ENCODE results near the gene CCDC88C. TPM values are rescaled to one million over a fixed set of nuclear protein-coding genes. Genes with fewer than 3 reads are reported as not detected.

The CCDC88C gene
- total and polyA plus RNA-seq, 2 experiments from 2014 or later = 23.6 to 60.7 TPM

- TF ChIP-seq, protein P1, sequence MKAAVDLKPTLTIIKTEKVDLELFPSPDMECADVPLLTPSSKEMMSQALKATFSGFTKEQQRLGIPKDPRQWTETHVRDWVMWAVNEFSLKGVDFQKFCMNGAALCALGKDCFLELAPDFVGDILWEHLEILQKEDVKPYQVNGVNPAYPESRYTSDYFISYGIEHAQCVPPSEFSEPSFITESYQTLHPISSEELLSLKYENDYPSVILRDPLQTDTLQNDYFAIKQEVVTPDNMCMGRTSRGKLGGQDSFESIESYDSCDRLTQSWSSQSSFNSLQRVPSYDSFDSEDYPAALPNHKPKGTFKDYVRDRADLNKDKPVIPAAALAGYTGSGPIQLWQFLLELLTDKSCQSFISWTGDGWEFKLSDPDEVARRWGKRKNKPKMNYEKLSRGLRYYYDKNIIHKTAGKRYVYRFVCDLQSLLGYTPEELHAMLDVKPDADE (IDR thresholded peaks at IDR 0.05) = no peak
- TF ChIP-seq NANOG (IDR thresholded peaks at IDR 0.05; ENCODE audit: borderline replicate concordance) (no peak), STAT1 (IDR thresholded peaks at IDR 0.05; ENCODE audit: unreplicated experiment) (no peak), EZH2phosphoT487 (IDR thresholded peaks at IDR 0.05; ENCODE audit: unreplicated experiment) (no peak), EZH2 (IDR thresholded peaks at IDR 0.05; ENCODE audit: low read depth, unreplicated experiment) (no peak), CREB1 (CRISPR knock-in tag; IDR thresholded peaks at IDR 0.05; ENCODE audit: low read depth) (no peak), POLR2AphosphoS5 (IDR thresholded peaks at IDR 0.05; ENCODE audit: low read depth) (no peak), JUNB (IDR thresholded peaks at IDR 0.05; ENCODE audit: unreplicated experiment) (no peak), CTCF (conservative IDR thresholded peaks at IDR 0.05; ENCODE audit: low read depth in 2 of 2) (no peak), ZNF114 (CRISPR knock-in tag; IDR thresholded peaks at IDR 0.05) (no peak)
- TF ChIP-seq, protein P2, sequence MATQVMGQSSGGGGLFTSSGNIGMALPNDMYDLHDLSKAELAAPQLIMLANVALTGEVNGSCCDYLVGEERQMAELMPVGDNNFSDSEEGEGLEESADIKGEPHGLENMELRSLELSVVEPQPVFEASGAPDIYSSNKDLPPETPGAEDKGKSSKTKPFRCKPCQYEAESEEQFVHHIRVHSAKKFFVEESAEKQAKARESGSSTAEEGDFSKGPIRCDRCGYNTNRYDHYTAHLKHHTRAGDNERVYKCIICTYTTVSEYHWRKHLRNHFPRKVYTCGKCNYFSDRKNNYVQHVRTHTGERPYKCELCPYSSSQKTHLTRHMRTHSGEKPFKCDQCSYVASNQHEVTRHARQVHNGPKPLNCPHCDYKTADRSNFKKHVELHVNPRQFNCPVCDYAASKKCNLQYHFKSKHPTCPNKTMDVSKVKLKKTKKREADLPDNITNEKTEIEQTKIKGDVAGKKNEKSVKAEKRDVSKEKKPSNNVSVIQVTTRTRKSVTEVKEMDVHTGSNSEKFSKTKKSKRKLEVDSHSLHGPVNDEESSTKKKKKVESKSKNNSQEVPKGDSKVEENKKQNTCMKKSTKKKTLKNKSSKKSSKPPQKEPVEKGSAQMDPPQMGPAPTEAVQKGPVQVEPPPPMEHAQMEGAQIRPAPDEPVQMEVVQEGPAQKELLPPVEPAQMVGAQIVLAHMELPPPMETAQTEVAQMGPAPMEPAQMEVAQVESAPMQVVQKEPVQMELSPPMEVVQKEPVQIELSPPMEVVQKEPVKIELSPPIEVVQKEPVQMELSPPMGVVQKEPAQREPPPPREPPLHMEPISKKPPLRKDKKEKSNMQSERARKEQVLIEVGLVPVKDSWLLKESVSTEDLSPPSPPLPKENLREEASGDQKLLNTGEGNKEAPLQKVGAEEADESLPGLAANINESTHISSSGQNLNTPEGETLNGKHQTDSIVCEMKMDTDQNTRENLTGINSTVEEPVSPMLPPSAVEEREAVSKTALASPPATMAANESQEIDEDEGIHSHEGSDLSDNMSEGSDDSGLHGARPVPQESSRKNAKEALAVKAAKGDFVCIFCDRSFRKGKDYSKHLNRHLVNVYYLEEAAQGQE (IDR thresholded peaks at IDR 0.05; ENCODE audit: unreplicated experiment) = no peak
Measured at GRCh38 chr14:91383439-91383838, 34.2 kb downstream of the CCDC88C start (continued).

GRCh38 chr14:91381801-91382670, 35.6 kb downstream of the CCDC88C start:
- peaks cover 14% of the 10 kb centered on the region for H4K20me1 ChIP-seq (replicated peaks; ENCODE audit: insufficient read depth)
- H2AFZ ChIP-seq = no peak overlapping the region
- no peak for DNase-seq (ENCODE audit: low spot score)
- Mint-ChIP-seq H3K9me3 (no peaks in the 10 kb centered on the region), H3K4me3 (no peak overlapping the region), H3K36me3 (ENCODE audit: low read depth) (no peaks in the 10 kb centered on the region), H3K4me1 (peaks cover 76% of the 10 kb centered on the region), H3K27ac (peak overlapping the region; percentile 46), H3K27me3 (ENCODE audit: insufficient read depth, low read depth, poor library complexity) (peaks cover 28% of the 10 kb centered on the region)
- H3F3A ChIP-seq (replicated peaks; ENCODE audit: low read depth) = no peaks in the 10 kb centered on the region
- H3K27me3 ChIP-seq (ENCODE audit: insufficient read depth) = no peaks in the 10 kb centered on the region
- no peak overlapping the region for H3K4me3 ChIP-seq
- no peaks in the 10 kb centered on the region for H3K36me3 ChIP-seq (ENCODE audit: insufficient read depth)
- peaks cover 20% of the 10 kb centered on the region for H3K4me1 ChIP-seq (ENCODE audit: insufficient read depth)
- no peak overlapping the region for H3K27ac ChIP-seq (ENCODE audit: low read depth)
- peaks cover 4% of the 10 kb centered on the region for H3K9me2 ChIP-seq (ENCODE audit: insufficient read depth)
- H3K79me2 ChIP-seq (replicated peaks; ENCODE audit: insufficient read depth) = peaks cover 91% of the 10 kb centered on the region
- no peak overlapping the region for H3K4me2 ChIP-seq
- no peak for ATAC-seq
- TF ChIP-seq JUNB (IDR thresholded peaks at IDR 0.05; ENCODE audit: unreplicated experiment) (no peak), CTCF (conservative IDR thresholded peaks at IDR 0.05; ENCODE audit: low read depth in 2 of 2) (no peak), NANOG (IDR thresholded peaks at IDR 0.05; ENCODE audit: borderline replicate concordance) (no peak), ZNF331 (CRISPR knock-in tag; IDR thresholded peaks at IDR 0.05; ENCODE audit: low read depth) (no peak), STAT1 (IDR thresholded peaks at IDR 0.05; ENCODE audit: unreplicated experiment) (no peak)
- TF ChIP-seq, protein P2 (IDR thresholded peaks at IDR 0.05; ENCODE audit: unreplicated experiment) = no peak
- TF ChIP-seq, protein P1 (IDR thresholded peaks at IDR 0.05) = no peak
